ENCODE results near the gene C14orf119. TPM values are rescaled to one million over a fixed set of nuclear protein-coding genes. Genes with fewer than 3 reads are reported as not detected.
"Not testable (repeated sequence)": the region's sequence is repeated elsewhere in the genome, so short reads cannot be mapped to it uniquely, and the experiment has no call there.

The C14orf119 gene
- total and polyA plus RNA-seq, 3 donors from 2014 or later = 17.7 to 60.8 (median 26.9) TPM

GRCh38 chr14:23104591-23105347, 9.5 kb downstream of the C14orf119 start, which contains the start of gene CIROP:
TSS of gene CIROP (minus strand) at chr14:23104989. CDS start at chr14:23104920, 69 bp downstream.
- H3K4me3 ChIP-seq = no peak within 1 kb of the TSS
- H3K27me3 ChIP-seq = no peaks in the 10 kb centered on the region
- no peak for TF ChIP-seq CTCF (IDR thresholded peaks at IDR 0.05)
- no peak for TF ChIP-seq POLR2A (IDR thresholded peaks at IDR 0.05)
- no peak within 1 kb of the TSS for H3K27ac ChIP-seq
- no peaks in the 10 kb centered on the region for H3K36me3 ChIP-seq (ENCODE audit: low read depth, missing control alignments)
- WGBS, 2 donors = 73 to 75% methylated on average over 11 of the region's 11 CpGs
- no peak for DNase-seq
- H3K9me3 ChIP-seq = no peaks in the 10 kb centered on the region
- intact Hi-C loops (cut with DNase I; ENCODE audit: low total_unique reads) = no loop called here
- H3K4me1 ChIP-seq = no peaks in the 10 kb centered on the region

DNA sequence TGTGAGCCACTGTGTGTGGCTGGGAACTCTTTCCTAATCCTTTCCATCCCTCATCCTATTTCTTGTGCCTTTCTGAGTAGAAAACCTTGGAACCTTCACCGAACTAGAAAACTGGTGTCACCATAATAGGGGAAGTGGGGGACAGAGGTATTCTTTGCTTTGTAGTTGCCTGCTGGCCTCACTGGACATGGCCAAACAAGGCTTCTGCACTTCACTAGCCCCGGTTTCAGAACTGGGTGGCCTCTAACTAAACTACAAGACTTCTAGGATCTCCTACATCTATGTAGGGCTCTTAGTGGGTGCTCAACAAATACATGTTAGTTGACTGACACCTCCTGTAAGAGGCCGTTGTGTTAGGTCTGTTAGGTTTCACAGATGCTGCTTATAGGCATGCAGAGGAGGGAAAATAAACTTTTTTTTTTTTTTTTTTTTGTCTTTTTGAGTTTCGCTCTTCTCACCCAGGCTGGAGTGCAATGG, 10.1 kb downstream of the C14orf119 start:
- Histone ChIP-seq H3K4me1 (no peaks in the 10 kb centered on the region), H3K36me3 (ENCODE audit: low read depth, missing control alignments) (no peaks in the 10 kb centered on the region), H3K9me3 (no peaks in the 10 kb centered on the region), H3K27me3 (no peaks in the 10 kb centered on the region), H3K4me3 (no peak overlapping the region), H3K27ac (no peak overlapping the region)
- TF ChIP-seq CTCF (IDR thresholded peaks at IDR 0.05) = no peak
- no peak for TF ChIP-seq POLR2A (IDR thresholded peaks at IDR 0.05)
- no peak for DNase-seq
- intact Hi-C loops (cut with DNase I; ENCODE audit: low total_unique reads) = no loop called here
- WGBS, 2 donors = 90 to 93% methylated on average over 4 of the region's 4 CpGs

GRCh38 chr14:23106747-23107045, 11.4 kb downstream of the C14orf119 start:
- intact Hi-C loops (cut with DNase I; ENCODE audit: low total_unique reads) = no loop called here
- TF ChIP-seq POLR2A (IDR thresholded peaks at IDR 0.05) = no peak
- TF ChIP-seq CTCF (IDR thresholded peaks at IDR 0.05) = no peak

DNA sequence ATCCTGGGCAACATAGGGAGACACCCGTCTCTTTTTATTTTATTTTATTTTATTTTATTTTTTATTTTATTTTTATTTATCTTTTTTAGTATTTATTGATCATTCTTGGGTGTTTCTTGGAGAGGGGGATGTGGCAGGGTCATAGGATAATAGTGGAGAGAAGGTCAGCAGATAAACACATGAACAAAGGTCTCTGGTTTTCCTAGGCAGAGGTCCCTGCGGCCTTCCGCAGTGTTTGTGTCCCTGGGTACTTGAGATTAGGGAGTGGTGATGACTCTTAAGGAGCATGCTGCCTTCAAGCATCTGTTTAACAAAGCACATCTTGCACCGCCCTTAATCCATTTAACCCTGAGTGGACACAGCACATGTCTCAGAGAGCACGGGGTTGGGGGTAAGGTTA, 12.3 kb downstream of the C14orf119 start:
- H3K4me1 ChIP-seq; intact Hi-C loops (cut with DNase I; ENCODE audit: low total_unique reads); H3K27ac ChIP-seq; H3K4me3 ChIP-seq; H3K27me3 ChIP-seq; H3K9me3 ChIP-seq; H3K36me3 ChIP-seq (ENCODE audit: low read depth, missing control alignments); DNase-seq: not testable (repeated sequence)
- WGBS, 2 donors = 91 to 96% methylated on average over 3 to 5 of the region's 5 CpGs

More at GRCh38 chr14:23106747-23107045, 11.4 kb downstream of the C14orf119 start:
- DNase-seq = no peak
- Histone ChIP-seq H3K27me3 (no peaks in the 10 kb centered on the region), H3K9me3 (no peaks in the 10 kb centered on the region), H3K36me3 (ENCODE audit: low read depth, missing control alignments) (no peaks in the 10 kb centered on the region), H3K4me1 (no peaks in the 10 kb centered on the region), H3K27ac (no peak overlapping the region), H3K4me3 (no peak overlapping the region)

GRCh38 chr14:23108169-23108568, 12.9 kb downstream of the C14orf119 start:
- H3K4me1 ChIP-seq; H3K9me3 ChIP-seq; DNase-seq; H3K4me3 ChIP-seq; H3K36me3 ChIP-seq (ENCODE audit: low read depth, missing control alignments); H3K27me3 ChIP-seq; H3K27ac ChIP-seq; intact Hi-C loops (cut with DNase I; ENCODE audit: low total_unique reads): not testable (repeated sequence)
- 94% methylated on average over 24 of the region's 24 CpGs for WGBS, 2 donors

- no peaks in the 10 kb centered on the region for H3K4me1 ChIP-seq
- 81 to 86% methylated on average over 1 of the region's 1 CpG for WGBS, 2 donors
- DNase-seq = no peak
- H3K27ac ChIP-seq = no peak overlapping the region
- intact Hi-C loops (cut with DNase I; ENCODE audit: low total_unique reads) = no loop called here
- H3K27me3 ChIP-seq = no peaks in the 10 kb centered on the region
- no peaks in the 10 kb centered on the region for H3K36me3 ChIP-seq (ENCODE audit: low read depth, missing control alignments)
- no peak overlapping the region for H3K4me3 ChIP-seq
- H3K9me3 ChIP-seq = no peaks in the 10 kb centered on the region
- TF ChIP-seq CTCF (IDR thresholded peaks at IDR 0.05) (no peak), POLR2A (IDR thresholded peaks at IDR 0.05) (no peak)
Measured at GRCh38 chr14:23109769-23110168, 14.5 kb downstream of the C14orf119 start.
